ENCODE results near the gene ZP2.

DNA sequence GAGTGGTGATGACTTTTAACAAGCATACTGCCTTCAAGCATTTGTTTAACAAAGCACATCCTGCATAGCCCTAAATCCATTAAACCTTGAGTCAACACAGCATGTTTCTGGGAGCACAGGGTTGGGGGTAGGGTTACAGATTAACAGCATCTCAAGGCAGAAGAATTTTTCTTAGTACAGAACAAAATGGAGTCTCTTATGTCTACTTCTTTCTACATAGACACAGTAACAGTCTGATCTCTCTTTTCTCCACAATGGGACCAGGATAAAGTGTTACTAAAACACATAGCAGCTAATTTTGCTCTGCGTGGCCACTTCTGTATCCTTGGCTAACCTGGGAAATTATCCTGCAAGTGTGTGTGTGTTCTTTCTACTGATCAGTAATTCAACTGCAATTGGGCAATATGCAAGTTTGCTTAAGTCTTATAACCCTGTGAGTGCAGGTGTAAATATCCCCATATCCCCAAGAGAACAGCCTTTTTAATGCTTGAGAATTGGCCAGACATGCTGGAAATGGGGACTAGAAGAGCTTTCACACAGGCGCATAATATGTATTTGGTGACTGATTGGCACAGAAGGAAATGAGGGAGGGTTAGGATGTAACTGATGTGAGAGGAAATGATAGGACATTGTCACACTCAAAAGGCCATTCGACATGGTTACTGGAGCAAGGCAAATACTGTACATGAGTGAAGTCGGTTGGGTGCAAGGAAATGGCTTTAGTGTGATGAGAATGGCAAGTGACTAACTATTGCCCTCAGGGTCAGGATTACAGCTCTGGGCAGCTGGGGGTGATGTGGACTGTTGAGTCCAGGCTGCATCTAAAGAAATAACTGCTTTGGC lies 11.3 kb upstream of the ZP2 start:
- no peak for TF ChIP-seq POLR2A (IDR thresholded peaks at IDR 0.05)
- TF ChIP-seq, protein P1, sequence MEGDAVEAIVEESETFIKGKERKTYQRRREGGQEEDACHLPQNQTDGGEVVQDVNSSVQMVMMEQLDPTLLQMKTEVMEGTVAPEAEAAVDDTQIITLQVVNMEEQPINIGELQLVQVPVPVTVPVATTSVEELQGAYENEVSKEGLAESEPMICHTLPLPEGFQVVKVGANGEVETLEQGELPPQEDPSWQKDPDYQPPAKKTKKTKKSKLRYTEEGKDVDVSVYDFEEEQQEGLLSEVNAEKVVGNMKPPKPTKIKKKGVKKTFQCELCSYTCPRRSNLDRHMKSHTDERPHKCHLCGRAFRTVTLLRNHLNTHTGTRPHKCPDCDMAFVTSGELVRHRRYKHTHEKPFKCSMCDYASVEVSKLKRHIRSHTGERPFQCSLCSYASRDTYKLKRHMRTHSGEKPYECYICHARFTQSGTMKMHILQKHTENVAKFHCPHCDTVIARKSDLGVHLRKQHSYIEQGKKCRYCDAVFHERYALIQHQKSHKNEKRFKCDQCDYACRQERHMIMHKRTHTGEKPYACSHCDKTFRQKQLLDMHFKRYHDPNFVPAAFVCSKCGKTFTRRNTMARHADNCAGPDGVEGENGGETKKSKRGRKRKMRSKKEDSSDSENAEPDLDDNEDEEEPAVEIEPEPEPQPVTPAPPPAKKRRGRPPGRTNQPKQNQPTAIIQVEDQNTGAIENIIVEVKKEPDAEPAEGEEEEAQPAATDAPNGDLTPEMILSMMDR (IDR thresholded peaks at IDR 0.05) = no peak

Data from ovary (tissue), 3 donors.